Measurements from ENCODE around the gene HEPN1.

GRCh38 chr11:124887667-124888013, 31.4 kb upstream of the HEPN1 start:
- no peak for TF ChIP-seq POLR2A (IDR thresholded peaks at IDR 0.05)
- no peak for TF ChIP-seq CTCF (IDR thresholded peaks at IDR 0.05)
